ENCODE data around the gene ZCWPW1.

Gene ZCWPW1

GRCh38 chr7:100472854-100473499 lies 44.5 kb upstream of the ZCWPW1 start:
- Histone ChIP-seq H3K4me3 (peak overlapping the region; percentile 41), H3K27ac (peak overlapping the region; percentile 57 to 84)
- peak; percentile 79 for DNase-seq (ENCODE audit: low spot score)
- TF ChIP-seq CTCF (IDR thresholded peaks at IDR 0.05) = no peak

- Histone ChIP-seq H3K4me3 (peak overlapping the region; percentile 41), H3K27ac (peak overlapping the region; percentile 57 to 84)
- DNase-seq (ENCODE audit: low spot score) = no peak
- TF ChIP-seq CTCF (IDR thresholded peaks at IDR 0.05) = no peak
These were observed 43.8 kb upstream of the ZCWPW1 start for GRCh38 chr7:100472121-100472851.

GRCh38 chr7:100471021-100471420 lies 42.5 kb upstream of the ZCWPW1 start:
- H3K27ac ChIP-seq = peak overlapping the region in 1 of 2 donors; percentile 2
- H3K4me3 ChIP-seq = no peak overlapping the region
- DNase-seq (ENCODE audit: low spot score) = no peak
- no peak for TF ChIP-seq CTCF (IDR thresholded peaks at IDR 0.05)

GRCh38 chr7:100469227-100470044 lies 40.9 kb upstream of the ZCWPW1 start:
- DNase-seq (ENCODE audit: low spot score) = peak; percentile 83
- peak; percentile 89 for TF ChIP-seq CTCF (IDR thresholded peaks at IDR 0.05)
- H3K4me3 ChIP-seq = no peak overlapping the region
- H3K27ac ChIP-seq = peak overlapping the region in 1 of 2 donors; percentile 47

GRCh38 chr7:100467638-100468373 lies 39.3 kb upstream of the ZCWPW1 start:
- H3K4me3 ChIP-seq = no peak overlapping the region
- no peak for TF ChIP-seq CTCF (IDR thresholded peaks at IDR 0.05)
- DNase-seq (ENCODE audit: low spot score) = peak; percentile 74
- peak overlapping the region in 1 of 2 donors; percentile 56 for H3K27ac ChIP-seq
